DND-41 (cell line): ENCODE results near the gene GPR4.

Experiments used
- CTCF ChIP-seq: IDR thresholded peaks from 2 replicates; pipeline ENCODE4 v1.5.1; 2012; ENCODE audit warnings: borderline replicate concordance, low read length, moderate library complexity, mild to moderate bottlenecking; ENCODE audit not compliant: poor library complexity, severe bottlenecking; ENCODE audit errors: extremely low read depth
- EZH2 ChIP-seq: IDR thresholded peaks from 3 replicates; pipeline ENCODE4 v1.6.1; 2012; ENCODE audit warnings: borderline replicate concordance, low read depth, mild to moderate bottlenecking, moderate library complexity, low read length, inconsistent platforms; ENCODE audit not compliant: severe bottlenecking

DNA sequence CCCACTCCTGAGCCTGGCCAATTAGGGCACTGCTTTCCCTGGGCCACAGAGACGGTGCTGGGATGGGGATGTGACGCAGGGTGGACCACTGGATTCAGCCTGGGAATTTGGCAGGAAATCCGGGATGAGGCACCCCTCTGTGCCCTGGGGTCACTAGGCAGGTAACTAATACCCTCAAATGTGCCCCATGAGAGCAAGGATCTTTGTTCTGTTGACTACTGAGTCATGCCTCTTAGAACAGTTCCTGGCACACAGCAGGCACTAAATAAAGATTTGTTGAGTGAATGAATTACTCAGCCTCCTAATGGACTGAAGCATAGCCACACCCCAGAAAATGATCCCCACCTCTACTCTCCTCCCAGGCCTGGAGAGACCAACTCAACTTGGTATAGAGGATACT, 33.3 kb downstream of the GPR4 start:
- TF ChIP-seq CTCF (no peak), EZH2 (no peak)
